B cell (primary cell): ENCODE measurements around the gene LATS1. TPM values are rescaled to one million over a fixed set of nuclear protein-coding genes. Genes with fewer than 3 reads are reported as not detected.

Experiments used
- ATAC-seq: fragments of 200-7000 bp; cut with Tn5 transposase; one replicate; pipeline ENCODE4 v1.10.0; 2021; ENCODE audit warnings: low read depth, mild to moderate bottlenecking, moderate number of reproducible peaks, moderate library complexity
- CTCF ChIA-PET: fragments of 350-600 bp; sonication (Branson Sonifier 250); formaldehyde crosslinking; loops from one replicate; lab custom pipeline; 2021; ENCODE audit warnings: antibody characterized with exemption, inconsistent platforms; lab: Charles Lee
- POLR2A ChIA-PET: fragments of 350-600 bp; sonication (Branson Sonifier 250); formaldehyde crosslinking; loops from one replicate; lab custom pipeline; 2021; ENCODE audit warnings: antibody characterized with exemption; lab: Charles Lee
- DNase-seq: peaks from one replicate; pipeline ENCODE4 v3.0.0; 2013
- H2AFZ ChIP-seq: 2 replicates; pipeline ENCODE4 v1.6.1; 2012; ENCODE audit warnings: mild to moderate bottlenecking, low read depth, low read length; ENCODE audit not compliant: insufficient read depth, poor library complexity, severe bottlenecking
- H3K27ac ChIP-seq, 2 donors: 1 replicate in 1 of 2; 2 replicates in 1 of 2; pipeline ENCODE4 v1.5.1; 2012 to 2013; ENCODE audit warnings: low read length in 2 of 2, mild to moderate bottlenecking in 2 of 2, moderate library complexity in 1 of 2
- H3K27me3 ChIP-seq, 4 experiments: fragments of 200-600 bp in 1 of 4; sonication (generic) in 1 of 4; replicated peaks in 1 of 4; 1 replicate in 2 of 4; 2 replicates in 2 of 4; pipeline versions ENCODE4 v1.6.1 to v1.7.0; 2013 to 2016; ENCODE audit warnings: low read length in 3 of 4, mild to moderate bottlenecking in 2 of 4, mixed read lengths in 1 of 4, moderate library complexity in 1 of 4; ENCODE audit not compliant: insufficient read depth in 4 of 4, control insufficient read depth in 3 of 4; ENCODE audit errors: control extremely low read depth in 1 of 4
- H3K36me3 ChIP-seq, 2 experiments: replicated peaks in 1 of 2; 1 replicate in 1 of 2; 2 replicates in 1 of 2; pipeline versions ENCODE4 v1.6.1 to v1.7.1; 2013; ENCODE audit warnings: low read length in 1 of 2; ENCODE audit not compliant: insufficient read depth in 2 of 2, control insufficient read depth in 1 of 2; ENCODE audit errors: control extremely low read depth in 1 of 2, extremely low read depth in 1 of 2
- H3K4me1 ChIP-seq, 2 donors: fragments of 200-600 bp in 1 of 2; sonication (generic) in 1 of 2; 1 replicate in 1 of 2; 2 replicates in 1 of 2; pipeline versions ENCODE4 v1.5.1 to v1.6.1; 2013 to 2017; ENCODE audit warnings: low read length in 2 of 2; ENCODE audit not compliant: control insufficient read depth in 2 of 2, insufficient read depth in 2 of 2
- H3K4me2 ChIP-seq: replicated peaks from 2 replicates; pipeline ENCODE3; 2012; ENCODE audit warnings: mild to moderate bottlenecking, low read depth, low read length; ENCODE audit not compliant: poor library complexity, severe bottlenecking
- H3K4me3 ChIP-seq, 5 experiments: fragments of 200-600 bp in 1 of 5; sonication (generic) in 1 of 5; 1 replicate in 3 of 5; 2 replicates in 2 of 5; pipeline versions ENCODE4 v1.5.1 to v1.7.0; 2011 to 2016; ENCODE audit warnings: low read length in 4 of 5, mild to moderate bottlenecking in 4 of 5, low read depth in 2 of 5, control low read depth in 1 of 5, moderate library complexity in 1 of 5; ENCODE audit not compliant: insufficient read depth in 1 of 5; ENCODE audit errors: control extremely low read depth in 1 of 5, extremely low read depth in 1 of 5
- H3K79me2 ChIP-seq: fragments of 200-600 bp; sonication (generic); one replicate; pipeline ENCODE4 v1.6.0; 2016; ENCODE audit warnings: low read length; ENCODE audit not compliant: control insufficient read depth, insufficient read depth
- H3K9ac ChIP-seq: fragments of 200-600 bp; sonication (generic); 2 replicates; pipeline ENCODE4 v1.6.1; 2017; ENCODE audit warnings: mild to moderate bottlenecking, low read length, moderate library complexity
- H3K9me3 ChIP-seq, 3 donors: one replicate each; pipeline versions ENCODE4 v1.6.1 to v1.7.1; 2013; ENCODE audit warnings: low read length in 2 of 3; ENCODE audit not compliant: control insufficient read depth in 2 of 3, insufficient read depth in 1 of 3; ENCODE audit errors: control extremely low read depth in 1 of 3
- H4K20me1 ChIP-seq: 2 replicates; pipeline ENCODE4 v1.6.0; 2012; ENCODE audit warnings: mild to moderate bottlenecking, low read length; ENCODE audit not compliant: insufficient read depth, control insufficient read depth, poor library complexity, severe bottlenecking
- H3K27ac Mint-ChIP-seq: one replicate; pipeline ENCODE4 v1.8.0; 2021; ENCODE audit warnings: mixed read lengths
- H3K27me3 Mint-ChIP-seq: one replicate; pipeline ENCODE4 v1.8.0; 2021; ENCODE audit warnings: mixed read lengths
- H3K4me1 Mint-ChIP-seq: one replicate; pipeline ENCODE4 v1.8.0; 2021; ENCODE audit warnings: mixed read lengths
- H3K4me3 Mint-ChIP-seq: one replicate; pipeline ENCODE4 v1.8.0; 2021; ENCODE audit warnings: mixed read lengths
- H3K9me3 Mint-ChIP-seq: one replicate; pipeline ENCODE4 v1.8.0; 2022; ENCODE audit warnings: mixed read lengths; ENCODE audit not compliant: insufficient read depth
- EZH2 ChIP-seq: IDR thresholded peaks from 2 replicates; pipeline ENCODE4 v1.6.1; 2012; ENCODE audit warnings: borderline replicate concordance, low read depth, mild to moderate bottlenecking, moderate library complexity, low read length; ENCODE audit not compliant: insufficient read depth, poor library complexity, severe bottlenecking
- WGBS: methylation state at CpG from one replicate; pipeline ENCODE4 v1.1.5; 2013; ENCODE audit warnings: missing lambda C conversion rate; ENCODE audit not compliant: insufficient coverage; 5-methylcytosine and 5-hydroxymethylcytosine counted together
- intact Hi-C: fragments of 100-400 bp; cut with micrococcal nuclease; formaldehyde crosslinking; loops from one replicate; pipeline ENCODE4 v1.10.0; 2022
- polyA plus RNA-seq: library from polyadenylated mRNA; depleted of rRNA; stranded (reverse); fragments of >200 nt; gene quantifications from 2 replicates; pipeline ENCODE4 v1.2.3, GENCODE V29; 2012
- small RNA-seq: library from RNA; depleted of rRNA; stranded (forward); fragments of <200 nt; gene quantifications from one replicate; pipeline ENCODE3, GENCODE V24; 2012; ENCODE audit warnings: low replicate concordance, low read depth; ENCODE audit not compliant: insufficient read length
- total RNA-seq, 2 donors: library from RNA; stranded (reverse); fragments of 120-200 nt in 1 of 2; gene quantifications; 1 replicate in 1 of 2; 2 replicates in 1 of 2; pipeline versions ENCODE4 v1.2.3 to v1.2.4, GENCODE V29; 2013 to 2022
- TF ChIP-seq, protein P1 (sequence below): fragments of 200-600 bp; IDR thresholded peaks from one replicate; pipeline ENCODE4 v1.8.0; 2022; ENCODE audit warnings: antibody characterized with exemption, mild to moderate bottlenecking

Gene LATS1
- total and polyA plus RNA-seq, 2 donors (not counting 1 experiment from before 2014, with no cell fraction given) = 11.6 to 48.0 TPM

DNA sequence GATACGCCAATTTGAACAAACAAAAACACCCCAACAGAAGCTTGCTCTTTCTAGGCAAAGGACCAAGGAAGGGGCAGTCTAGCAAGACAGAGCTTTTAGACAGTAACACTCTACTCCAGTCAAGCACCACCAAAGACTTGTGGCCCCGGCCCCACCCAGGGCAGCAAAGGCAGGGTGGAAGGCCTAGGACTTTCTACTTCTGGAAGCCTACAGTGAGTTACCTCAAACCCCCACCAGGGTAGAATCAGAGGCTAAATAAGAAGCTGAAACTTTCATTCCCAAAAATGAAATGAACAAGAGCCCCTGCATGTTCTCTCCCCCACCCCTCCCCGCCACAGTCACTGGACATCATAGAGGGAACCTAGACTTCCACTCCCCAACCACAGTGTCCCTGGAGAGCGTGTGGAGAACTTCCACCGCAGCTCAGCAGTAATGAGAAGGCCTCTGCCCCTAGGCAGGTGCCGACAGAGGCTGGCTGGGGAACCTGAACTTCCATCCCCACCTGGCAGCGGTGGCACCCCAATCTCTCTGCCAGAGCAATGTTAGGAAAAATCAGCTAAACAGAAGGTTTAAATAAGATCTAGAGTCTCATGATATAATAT lies 109.4 kb downstream of the LATS1 start:
- Histone ChIP-seq H4K20me1 (no peaks in the 10 kb centered on the region), H3K79me2 (peaks cover 24% of the 10 kb centered on the region), H3K36me3 (peaks cover 4 to 15% of the 10 kb centered on the region in 2 experiments), H3K4me2 (no peak overlapping the region), H3K9ac (no peak overlapping the region), H3K27me3 (no peaks in the 10 kb centered on the region), H3K4me1 (peaks cover 6 to 9% of the 10 kb centered on the region in 2 donors), H3K27ac (no peak overlapping the region), H3K9me3 (peaks cover 0 to under 1% (median 0%) of the 10 kb centered on the region in 3 donors), H2AFZ (no peak overlapping the region), H3K4me3 (no peak overlapping the region)
- Mint-ChIP-seq H3K27me3 (no peaks in the 10 kb centered on the region), H3K4me1 (peaks cover 12% of the 10 kb centered on the region), H3K27ac (no peak overlapping the region), H3K4me3 (no peak overlapping the region), H3K9me3 (no peaks in the 10 kb centered on the region)
- WGBS = 79% methylated on average over 3 of the region's 7 CpGs
- ChIA-PET POLR2A (no interaction called here), CTCF (no interaction called here)
- ATAC-seq (no peak), DNase-seq (no peak)
- TF ChIP-seq, protein P1, sequence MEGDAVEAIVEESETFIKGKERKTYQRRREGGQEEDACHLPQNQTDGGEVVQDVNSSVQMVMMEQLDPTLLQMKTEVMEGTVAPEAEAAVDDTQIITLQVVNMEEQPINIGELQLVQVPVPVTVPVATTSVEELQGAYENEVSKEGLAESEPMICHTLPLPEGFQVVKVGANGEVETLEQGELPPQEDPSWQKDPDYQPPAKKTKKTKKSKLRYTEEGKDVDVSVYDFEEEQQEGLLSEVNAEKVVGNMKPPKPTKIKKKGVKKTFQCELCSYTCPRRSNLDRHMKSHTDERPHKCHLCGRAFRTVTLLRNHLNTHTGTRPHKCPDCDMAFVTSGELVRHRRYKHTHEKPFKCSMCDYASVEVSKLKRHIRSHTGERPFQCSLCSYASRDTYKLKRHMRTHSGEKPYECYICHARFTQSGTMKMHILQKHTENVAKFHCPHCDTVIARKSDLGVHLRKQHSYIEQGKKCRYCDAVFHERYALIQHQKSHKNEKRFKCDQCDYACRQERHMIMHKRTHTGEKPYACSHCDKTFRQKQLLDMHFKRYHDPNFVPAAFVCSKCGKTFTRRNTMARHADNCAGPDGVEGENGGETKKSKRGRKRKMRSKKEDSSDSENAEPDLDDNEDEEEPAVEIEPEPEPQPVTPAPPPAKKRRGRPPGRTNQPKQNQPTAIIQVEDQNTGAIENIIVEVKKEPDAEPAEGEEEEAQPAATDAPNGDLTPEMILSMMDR = no peak
- no peak for TF ChIP-seq EZH2
- intact Hi-C loops = no loop called here

Small RNAs within 50 kb of the gene (small RNA-seq; reads per million reads assigned to genes)
- gene RF00019 = not detected

Other genes with a start within 250 kb of the LATS1 start
- gene ZC3H12D, start 233.1 kb downstream of the LATS1 start, total RNA-seq = 190 and 215 TPM in 2 replicates
- gene ZC3H12D, start 233.1 kb downstream of the LATS1 start, polyA plus RNA-seq = 56.6 and 63.1 TPM in 2 replicates
- gene PPIL4, start 172.1 kb downstream of the LATS1 start, total RNA-seq = 34.3 and 36.1 TPM in 2 replicates
- 3.1 and 9.2 TPM in 2 replicates for gene PPIL4, start 172.1 kb downstream of the LATS1 start, polyA plus RNA-seq
- gene GINM1, start 151.7 kb downstream of the LATS1 start, total RNA-seq = 22.1 and 23.0 TPM in 2 replicates
- 14.4 and 14.7 TPM in 2 replicates for gene GINM1, start 151.7 kb downstream of the LATS1 start, polyA plus RNA-seq
- 18.5 and 19.8 TPM in 2 replicates for gene KATNA1, start 69.4 kb downstream of the LATS1 start, total RNA-seq
- gene KATNA1, start 69.4 kb downstream of the LATS1 start, polyA plus RNA-seq = 10.6 and 19.3 TPM in 2 replicates
- gene NUP43, start 28.4 kb upstream of the LATS1 start, total RNA-seq = 75.7 and 77.7 TPM in 2 replicates
- gene NUP43, start 28.4 kb upstream of the LATS1 start, polyA plus RNA-seq = 12.9 and 14.2 TPM in 2 replicates
- gene PCMT1, start 31.6 kb upstream of the LATS1 start, total RNA-seq = 46.4 and 50.0 TPM in 2 replicates
- gene PCMT1, start 31.6 kb upstream of the LATS1 start, polyA plus RNA-seq = 30.3 and 38.0 TPM in 2 replicates
- 1.00 and 1.2 TPM in 2 replicates for gene LRP11, start 146.3 kb upstream of the LATS1 start, total RNA-seq
- gene LRP11, start 146.3 kb upstream of the LATS1 start, polyA plus RNA-seq = 0.07 and 0.34 TPM in 2 replicates
- not detected in 2 replicates for gene RAET1E, start 180.0 kb upstream of the LATS1 start, total RNA-seq
- not detected in 2 replicates for gene RAET1E, start 180.0 kb upstream of the LATS1 start, polyA plus RNA-seq
- not detected in 2 replicates for gene RAET1G, start 205.0 kb upstream of the LATS1 start, total RNA-seq
- not detected in 2 replicates for gene RAET1G, start 205.0 kb upstream of the LATS1 start, polyA plus RNA-seq
- gene ULBP2, start 223.9 kb upstream of the LATS1 start, total RNA-seq = not detected in 2 replicates
- gene ULBP2, start 223.9 kb upstream of the LATS1 start, polyA plus RNA-seq = 0.31 and 1.6 TPM in 2 replicates
- 0.12 and 0.19 TPM in 2 replicates for gene ULBP1, start 245.8 kb upstream of the LATS1 start, total RNA-seq
- gene ULBP1, start 245.8 kb upstream of the LATS1 start, polyA plus RNA-seq = 0.04 and 0.48 TPM in 2 replicates